Measurements from ENCODE around the gene CAPN9.

DNA sequence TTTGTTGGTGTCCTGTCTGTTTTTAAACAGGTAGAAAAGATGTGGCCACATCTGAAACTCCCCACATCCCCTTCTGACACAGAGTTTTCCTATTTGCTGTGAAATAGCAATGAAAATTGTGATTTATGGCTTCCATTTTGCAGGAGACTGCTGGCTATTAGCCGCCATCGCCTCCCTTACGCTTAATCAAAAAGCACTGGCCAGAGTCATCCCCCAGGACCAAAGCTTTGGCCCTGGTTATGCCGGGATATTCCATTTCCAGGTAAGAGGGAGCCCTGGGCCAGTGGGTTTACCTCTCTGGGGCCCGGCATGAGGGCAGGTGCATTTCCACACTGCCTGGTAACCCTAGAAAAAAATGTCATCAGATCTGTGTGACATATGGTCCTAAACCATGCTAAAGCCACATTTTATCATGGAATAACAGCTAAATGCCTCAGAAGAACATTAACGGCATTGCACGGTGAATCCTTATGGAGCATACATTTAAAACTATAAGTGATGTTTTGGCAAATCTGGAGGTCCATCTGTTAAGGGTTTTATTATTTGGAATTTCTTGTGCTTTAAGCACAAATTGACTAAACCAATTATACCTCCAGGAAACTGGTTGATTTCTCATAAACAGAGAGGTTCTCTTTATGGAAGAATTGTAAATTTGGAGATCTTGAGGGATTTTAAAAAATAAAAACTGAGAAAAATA is 12.3 kb downstream of the CAPN9 start:
- TF ChIP-seq, protein P1, sequence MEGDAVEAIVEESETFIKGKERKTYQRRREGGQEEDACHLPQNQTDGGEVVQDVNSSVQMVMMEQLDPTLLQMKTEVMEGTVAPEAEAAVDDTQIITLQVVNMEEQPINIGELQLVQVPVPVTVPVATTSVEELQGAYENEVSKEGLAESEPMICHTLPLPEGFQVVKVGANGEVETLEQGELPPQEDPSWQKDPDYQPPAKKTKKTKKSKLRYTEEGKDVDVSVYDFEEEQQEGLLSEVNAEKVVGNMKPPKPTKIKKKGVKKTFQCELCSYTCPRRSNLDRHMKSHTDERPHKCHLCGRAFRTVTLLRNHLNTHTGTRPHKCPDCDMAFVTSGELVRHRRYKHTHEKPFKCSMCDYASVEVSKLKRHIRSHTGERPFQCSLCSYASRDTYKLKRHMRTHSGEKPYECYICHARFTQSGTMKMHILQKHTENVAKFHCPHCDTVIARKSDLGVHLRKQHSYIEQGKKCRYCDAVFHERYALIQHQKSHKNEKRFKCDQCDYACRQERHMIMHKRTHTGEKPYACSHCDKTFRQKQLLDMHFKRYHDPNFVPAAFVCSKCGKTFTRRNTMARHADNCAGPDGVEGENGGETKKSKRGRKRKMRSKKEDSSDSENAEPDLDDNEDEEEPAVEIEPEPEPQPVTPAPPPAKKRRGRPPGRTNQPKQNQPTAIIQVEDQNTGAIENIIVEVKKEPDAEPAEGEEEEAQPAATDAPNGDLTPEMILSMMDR (IDR thresholded peaks at IDR 0.05) = no peak
- TF ChIP-seq ZFX (IDR thresholded peaks at IDR 0.05; ENCODE audit: borderline replicate concordance) = no peak

Data from 22Rv1 (cell line).